ENCODE results near the gene C1orf232.
A peak's percentile ranks its signal among the peaks of the same experiment; 100 is the strongest.

C1orf232 gene

GRCh38 chr1:26155370-26156284 is 13.1 kb downstream of the C1orf232 start:
- DNase-seq = no peak

- no peak for DNase-seq
Measured at GRCh38 chr1:26154750-26155149, 14.0 kb downstream of the C1orf232 start.

DNA sequence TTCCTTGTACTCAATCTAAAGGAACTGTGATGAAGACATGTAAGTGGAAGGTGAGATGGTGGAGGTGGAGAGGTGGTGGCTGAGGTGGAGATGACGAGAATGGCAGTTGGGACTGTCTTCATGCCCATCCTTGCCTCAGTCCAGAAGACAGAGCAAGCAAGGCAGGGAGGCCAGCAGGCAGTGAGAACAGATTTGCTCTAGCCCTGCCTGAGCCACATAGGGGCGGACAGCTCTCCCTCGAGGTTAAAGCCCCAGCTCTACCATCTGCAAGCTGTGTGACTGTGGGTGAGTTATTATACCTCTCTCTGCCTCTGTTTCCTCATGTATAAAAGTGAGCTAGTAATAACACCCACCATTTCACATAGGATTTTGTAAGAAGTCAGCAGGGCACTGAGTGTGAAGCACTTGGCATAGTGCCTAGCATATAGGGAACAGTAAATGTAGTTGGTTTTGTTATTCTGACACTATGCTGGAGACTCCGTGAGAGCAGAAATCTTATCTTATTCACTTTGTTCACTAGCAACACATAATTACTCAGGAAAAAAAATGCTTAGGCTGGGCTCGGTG is 14.7 kb downstream of the C1orf232 start:
- DNase-seq = peak; percentile 41

DNA sequence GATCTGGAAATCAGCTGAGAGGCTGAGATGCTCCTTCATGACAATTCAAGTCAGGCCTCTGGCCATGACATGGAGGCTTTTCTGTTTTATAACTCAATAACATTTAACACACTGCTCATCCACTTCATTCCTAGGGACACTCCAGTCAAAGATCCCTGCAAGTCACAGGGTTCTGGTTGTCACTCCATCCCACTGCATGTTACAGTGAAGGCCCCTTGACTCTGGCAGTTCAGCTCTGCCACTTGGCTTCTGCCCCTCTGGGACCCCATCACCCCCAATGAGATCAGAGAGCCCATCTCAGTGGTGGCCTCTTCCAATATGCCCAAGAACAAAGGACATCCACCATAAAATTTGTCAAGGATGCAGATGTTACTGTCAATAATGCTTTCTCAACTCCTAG is 19.9 kb downstream of the C1orf232 start:
- no peak for DNase-seq

DNA sequence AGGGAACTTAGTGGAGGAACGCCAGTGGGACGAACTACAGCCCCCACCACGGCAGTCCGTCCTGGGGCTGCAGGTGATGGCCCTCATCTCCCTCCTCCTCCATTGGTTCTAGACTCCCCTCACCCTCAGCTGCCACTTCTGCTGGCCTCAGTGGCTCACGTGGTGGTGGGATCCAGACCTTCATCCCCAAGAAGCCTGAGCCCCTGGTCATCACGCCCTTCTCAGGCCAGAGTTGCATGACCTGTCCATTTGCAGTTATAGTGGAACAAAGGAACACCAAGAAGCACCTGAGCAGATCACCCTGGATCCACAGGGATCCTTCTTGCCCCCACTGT is 22.8 kb downstream of the C1orf232 start:
- no peak for DNase-seq

- peak; percentile 90 for DNase-seq
Measured at GRCh38 chr1:26145041-26145959, 23.5 kb downstream of the C1orf232 start.

- DNase-seq = no peak
Measured at GRCh38 chr1:26142159-26142558, 26.6 kb downstream of the C1orf232 start.

- DNase-seq = no peak
Measured at GRCh38 chr1:26138974-26139558, 29.7 kb downstream of the C1orf232 start.

- no peak for DNase-seq
Measured at GRCh38 chr1:26134466-26134865, 34.3 kb downstream of the C1orf232 start.

DNA sequence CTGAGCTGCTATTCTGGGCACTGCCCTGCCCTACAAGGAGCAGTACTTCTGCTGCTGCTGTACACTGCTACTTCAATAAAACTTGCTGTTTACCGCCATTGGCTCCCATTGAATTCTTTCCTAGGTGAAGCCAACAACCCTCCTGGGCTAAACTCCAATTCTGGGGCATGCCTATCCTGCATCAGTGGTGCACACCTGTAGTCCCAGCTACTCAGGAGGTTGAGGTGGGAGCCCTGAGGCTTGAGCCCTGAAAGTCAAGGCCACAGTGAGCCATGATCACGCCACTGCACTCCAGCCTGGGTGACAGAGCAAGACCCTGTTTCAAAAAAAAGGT is 36.0 kb downstream of the C1orf232 start:
- DNase-seq = no peak

- no peak for DNase-seq
Measured at GRCh38 chr1:26132128-26132833, 36.5 kb downstream of the C1orf232 start.

GRCh38 chr1:26130695-26131094 is 38.1 kb downstream of the C1orf232 start:
- DNase-seq = no peak

DNA sequence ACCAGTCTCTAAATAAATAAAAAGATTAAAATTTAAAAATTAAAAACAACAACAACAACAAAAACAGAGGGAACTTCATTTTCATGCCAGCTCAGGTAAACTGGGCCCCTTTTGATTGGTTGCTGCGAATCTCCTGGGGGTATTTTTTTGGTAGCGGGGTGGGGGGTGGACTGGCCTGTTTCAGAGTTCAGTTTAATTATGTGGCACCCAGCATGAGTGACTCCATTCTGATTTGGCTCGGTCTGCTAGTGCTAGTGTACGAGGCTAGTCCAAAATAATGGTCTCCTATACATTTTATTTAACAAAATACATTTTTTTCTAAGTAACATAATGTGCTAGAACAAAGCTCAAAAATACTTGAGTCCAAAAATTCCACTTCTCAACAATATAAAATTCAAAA is 39.0 kb downstream of the C1orf232 start:
- no peak for DNase-seq

DNA sequence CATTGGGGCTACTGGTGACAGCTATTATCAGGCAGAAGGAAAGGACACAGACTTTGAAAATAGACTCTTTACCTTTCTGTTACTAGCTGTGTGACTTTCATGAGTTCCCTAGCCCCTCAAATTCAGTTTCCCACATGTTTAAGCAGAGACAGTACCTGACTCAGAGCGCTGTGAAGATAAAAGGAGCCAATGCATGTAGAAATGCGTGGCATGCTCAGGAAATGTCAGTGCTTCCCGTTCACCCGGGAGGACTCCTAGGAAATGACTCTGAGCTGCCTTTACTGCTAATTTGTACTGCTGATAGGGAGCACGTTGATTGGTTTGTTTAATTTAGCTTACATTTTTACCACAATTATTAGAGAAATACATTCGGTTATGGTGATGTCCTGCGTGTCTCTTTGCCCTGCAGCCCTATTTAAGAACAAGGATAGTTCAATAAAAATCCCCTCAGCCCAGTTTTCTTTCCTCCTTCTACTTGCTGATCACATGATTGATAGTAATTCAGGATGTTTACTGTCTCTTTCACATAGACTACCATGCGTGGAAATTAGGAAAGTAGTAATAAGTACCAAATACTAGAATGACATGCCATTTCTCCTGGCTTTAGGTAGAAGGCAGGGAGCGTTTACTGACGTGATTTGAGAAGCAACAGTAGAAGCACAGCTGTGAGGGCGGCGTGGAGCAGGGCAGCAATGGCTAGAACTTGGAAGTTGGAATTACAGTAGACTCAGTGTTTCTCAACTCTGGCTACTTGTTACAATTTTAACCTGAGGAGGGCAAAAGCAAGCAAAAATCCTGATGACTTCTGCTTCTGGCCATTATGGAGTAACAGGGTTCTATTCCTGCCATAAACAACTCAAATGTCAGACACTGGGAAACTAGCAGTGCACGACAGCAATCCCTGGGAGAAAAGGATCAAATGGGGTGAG is 41.3 kb downstream of the C1orf232 start:
- DNase-seq = peak; percentile 36

DNA sequence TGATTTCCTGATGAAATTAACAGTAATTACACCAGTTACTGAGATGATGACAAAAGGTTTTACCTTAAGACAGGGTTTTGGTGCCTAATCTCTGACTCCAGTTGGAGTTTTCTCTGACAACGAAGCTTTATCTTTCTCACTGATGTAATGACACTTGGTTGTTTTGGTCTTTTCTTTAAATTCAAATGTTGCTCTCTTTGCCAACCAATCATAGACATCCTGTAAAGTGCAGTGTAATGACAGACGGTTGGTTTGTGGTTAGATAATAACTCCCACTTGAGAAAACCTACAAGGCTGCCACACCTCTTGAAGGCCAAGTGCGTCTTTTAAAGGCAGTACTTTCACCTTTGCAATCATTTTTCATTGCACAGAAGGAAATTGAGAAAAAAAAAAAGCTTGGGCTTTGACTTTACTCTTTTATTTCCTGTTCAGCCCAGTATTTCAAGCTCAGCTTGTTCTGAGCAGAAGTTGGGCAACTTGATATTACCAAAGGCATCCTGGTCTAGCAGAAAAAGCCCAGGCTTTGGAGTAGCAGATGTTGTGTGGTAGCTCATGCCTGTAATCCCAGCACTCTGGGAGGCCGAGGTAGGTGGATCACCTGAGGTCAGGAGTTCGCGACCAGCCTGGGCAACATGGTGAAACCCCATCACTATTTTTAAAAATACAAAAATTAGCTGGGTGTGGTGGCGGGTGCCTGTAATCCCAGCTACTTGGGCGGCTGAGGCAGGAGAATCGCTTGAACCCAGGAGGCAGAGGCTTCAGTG is 42.3 kb downstream of the C1orf232 start:
- peak; percentile 60 for DNase-seq

GRCh38 chr1:26125946-26126320 is 42.8 kb downstream of the C1orf232 start:
- DNase-seq = no peak

- no peak for DNase-seq
Measured at GRCh38 chr1:26125382-26125781, 43.4 kb downstream of the C1orf232 start.

- no peak for DNase-seq
Measured at GRCh38 chr1:26124418-26125331, 44.1 kb downstream of the C1orf232 start.
